ENCODE results near the gene PRSS53. TPM values are rescaled to one million over a fixed set of nuclear protein-coding genes. Genes with fewer than 3 reads are reported as not detected.
"Not testable (repeated sequence)": the region's sequence is repeated elsewhere in the genome, so short reads cannot be mapped to it uniquely, and the experiment has no call there.

PRSS53 gene
- total RNA-seq (2014; rRNA removed): 9.2 and 9.7 TPM in 2 replicates
- polyA plus RNA-seq (2012): 0.41 TPM

- DNase-seq (ENCODE audit: low read depth): no peak
Measured at GRCh38 chr16:31088459-31089183, at the start of gene PRSS53. Gene PRSS53 (minus strand): TSS chr16:31088943. CDS start chr16:31088809, 134 bp downstream.

- not testable (repeated sequence) for DNase-seq (ENCODE audit: low read depth)
Measured at GRCh38 chr16:31136822-31137499, 48.2 kb upstream of the PRSS53 start.

GRCh38 chr16:31136287-31136662 lies 47.5 kb upstream of the PRSS53 start:
- no peak for DNase-seq (ENCODE audit: low read depth)

GRCh38 chr16:31135535-31136286 lies 47.0 kb upstream of the PRSS53 start, which contains the start of gene PRSS8:
Gene PRSS8 (minus strand): TSS chr16:31135727. CDS start chr16:31135498, 229 bp downstream.
- no peak for DNase-seq (ENCODE audit: low read depth)

GRCh38 chr16:31134625-31135534 lies 46.1 kb upstream of the PRSS53 start:
- DNase-seq (ENCODE audit: low read depth): no peak

- DNase-seq (ENCODE audit: low read depth): no peak
Measured at GRCh38 chr16:31134091-31134571, 45.4 kb upstream of the PRSS53 start.

GRCh38 chr16:31133046-31133501 lies 44.3 kb upstream of the PRSS53 start:
- no peak for DNase-seq (ENCODE audit: low read depth)

GRCh38 chr16:31132303-31132979 lies 43.7 kb upstream of the PRSS53 start:
- DNase-seq (ENCODE audit: low read depth): no peak

GRCh38 chr16:31131841-31132271 lies 43.1 kb upstream of the PRSS53 start:
- no peak for DNase-seq (ENCODE audit: low read depth)

- no peak for DNase-seq (ENCODE audit: low read depth)
Measured at GRCh38 chr16:31131416-31131815, 42.7 kb upstream of the PRSS53 start.

- DNase-seq (ENCODE audit: low read depth): no peak
Measured at GRCh38 chr16:31130899-31131298, 42.2 kb upstream of the PRSS53 start.

GRCh38 chr16:31130336-31130891 lies 41.7 kb upstream of the PRSS53 start:
- DNase-seq (ENCODE audit: low read depth): no peak

GRCh38 chr16:31129568-31130335 lies 41.0 kb upstream of the PRSS53 start:
- no peak for DNase-seq (ENCODE audit: low read depth)

GRCh38 chr16:31128711-31129567 lies 40.2 kb upstream of the PRSS53 start:
- no peak for DNase-seq (ENCODE audit: low read depth)

- DNase-seq (ENCODE audit: low read depth): no peak
Measured at GRCh38 chr16:31127182-31127581, 38.4 kb upstream of the PRSS53 start.

- DNase-seq (ENCODE audit: low read depth): no peak
Measured at GRCh38 chr16:31125844-31126243, 37.1 kb upstream of the PRSS53 start.

- DNase-seq (ENCODE audit: low read depth): no peak
Measured at GRCh38 chr16:31120129-31120528, 31.4 kb upstream of the PRSS53 start.

All from LHCN-M2 (cell line).